MM.1S (cell line): ENCODE measurements around the gene BICD1.

Experiments used
- CTCF ChIP-seq: fragments of 300-600 bp; sonication (generic); IDR thresholded peaks from 2 replicates; pipeline ENCODE4 v1.5.1; 2016; ENCODE audit warnings: antibody characterized with exemption, low read length, mixed read lengths
- EZH2 ChIP-seq: fragments of 300-600 bp; sonication (generic); optimal IDR thresholded peaks from 2 replicates; pipeline ENCODE3; 2017; ENCODE audit warnings: low read depth, mild to moderate bottlenecking, antibody characterized with exemption, low read length, mixed read lengths
- EZH2phosphoT487 ChIP-seq: fragments of 300-600 bp; sonication (generic); IDR thresholded peaks from 2 replicates; pipeline ENCODE4 v1.6.1; 2018; ENCODE audit warnings: antibody characterized with exemption, low read length

- no peak for TF ChIP-seq CTCF
- TF ChIP-seq EZH2, result no peak
- TF ChIP-seq EZH2phosphoT487, result no peak
These were observed 38.4 kb downstream of the BICD1 start for GRCh38 chr12:32145096-32145495.
